ENCODE measurements around the gene IGFLR1.

GRCh38 chr19:35715355-35715809 is 26.9 kb downstream of the IGFLR1 start:
- TF ChIP-seq CTCF (IDR thresholded peaks at IDR 0.05 in 8 of 11, conservative IDR thresholded peaks at IDR 0.05 in 3 of 11) (no peak), POLR2A (IDR thresholded peaks at IDR 0.05) (no peak)
